M059J (cell line): ENCODE results near the gene PGM2L1. TPM values are rescaled to one million over a fixed set of nuclear protein-coding genes. Genes with fewer than 3 reads are reported as not detected.

Experiments
- DNase-seq: peaks from one replicate; pipeline ENCODE4 v3.0.0-alpha.2; 2012; ENCODE audit warnings: low read depth
- total RNA-seq: library from RNA; depleted of rRNA; stranded (reverse); fragments of >200 nt; shearing (Covaris generic); gene quantifications from 2 replicates; pipeline ENCODE4 v1.2.3, GENCODE V29; 2014; rRNA removed

PGM2L1 gene
- 7.0 and 11.9 TPM in 2 replicates for total RNA-seq

GRCh38 chr11:74398244-74399159, at the start of gene PGM2L1:
Gene PGM2L1, minus strand, starts transcription at chr11:74398433. Its CDS starts 272 bp downstream, at chr11:74398161.
- peak; percentile 93 for DNase-seq

- no peak for DNase-seq
Observed at GRCh38 chr11:74447720-74448119, 49.5 kb upstream of the PGM2L1 start.

GRCh38 chr11:74446532-74446938, 48.3 kb upstream of the PGM2L1 start:
- no peak for DNase-seq

GRCh38 chr11:74444173-74444826, 46.1 kb upstream of the PGM2L1 start:
- DNase-seq = no peak

GRCh38 chr11:74443071-74443864, 45.0 kb upstream of the PGM2L1 start:
- peak; percentile 76 for DNase-seq

- peak; percentile 42 for DNase-seq
Observed at GRCh38 chr11:74442636-74443035, 44.4 kb upstream of the PGM2L1 start.

- DNase-seq = peak; percentile 28
Observed at GRCh38 chr11:74438681-74439080, 40.4 kb upstream of the PGM2L1 start.

GRCh38 chr11:74437441-74438042, 39.3 kb upstream of the PGM2L1 start:
- peak; percentile 57 for DNase-seq

GRCh38 chr11:74434528-74434927, 36.3 kb upstream of the PGM2L1 start:
- DNase-seq = no peak

- DNase-seq = no peak
Observed at GRCh38 chr11:74429205-74429604, 31.0 kb upstream of the PGM2L1 start.

GRCh38 chr11:74427384-74427886, 29.2 kb upstream of the PGM2L1 start:
- no peak for DNase-seq

- DNase-seq = no peak
Observed at GRCh38 chr11:74425100-74425499, 26.9 kb upstream of the PGM2L1 start.

- peak; percentile 93 for DNase-seq
Observed at GRCh38 chr11:74418509-74418895, 20.3 kb upstream of the PGM2L1 start.

GRCh38 chr11:74417860-74418508, 19.8 kb upstream of the PGM2L1 start:
- DNase-seq = no peak

GRCh38 chr11:74417379-74417804, 19.2 kb upstream of the PGM2L1 start:
- peak; percentile 96 for DNase-seq

GRCh38 chr11:74416974-74417373, 18.7 kb upstream of the PGM2L1 start:
- DNase-seq = peak; percentile 68

- no peak for DNase-seq
Observed at GRCh38 chr11:74412733-74413359, 14.6 kb upstream of the PGM2L1 start.

- no peak for DNase-seq
Observed at GRCh38 chr11:74412321-74412720, 14.1 kb upstream of the PGM2L1 start.

- DNase-seq = no peak
Observed at GRCh38 chr11:74409633-74410032, 11.4 kb upstream of the PGM2L1 start.

- no peak for DNase-seq
Observed at GRCh38 chr11:74403607-74404321, 5.5 kb upstream of the PGM2L1 start.
